Activated naive CD8-positive, alpha-beta T cell treated with anti-CD3 and anti-CD28 coated beads for 36 hours (primary cell): ENCODE measurements around the gene CLSTN1. TPM values are rescaled to one million over a fixed set of nuclear protein-coding genes. Genes with fewer than 3 reads are reported as not detected.

Experiments used
- DNase-seq: peaks from one replicate; pipeline ENCODE4 v3.0.0; 2021
- H3K27ac Mint-ChIP-seq: one replicate; pipeline ENCODE4 v1.8.0; 2022; ENCODE audit warnings: mild to moderate bottlenecking, moderate library complexity, mixed read lengths
- H3K27me3 Mint-ChIP-seq: one replicate; pipeline ENCODE4 v1.8.0; 2022; ENCODE audit warnings: mild to moderate bottlenecking, mixed read lengths
- H3K36me3 Mint-ChIP-seq: one replicate; pipeline ENCODE4 v1.8.0; 2021; ENCODE audit warnings: mild to moderate bottlenecking, mixed read lengths
- H3K4me1 Mint-ChIP-seq: one replicate; pipeline ENCODE4 v1.8.0; 2021; ENCODE audit warnings: mixed read lengths
- H3K4me3 Mint-ChIP-seq: one replicate; pipeline ENCODE4 v1.8.0; 2022; ENCODE audit warnings: mild to moderate bottlenecking, moderate library complexity, mixed read lengths
- H3K9me3 Mint-ChIP-seq: one replicate; pipeline ENCODE4 v1.8.0; 2022; ENCODE audit warnings: mixed read lengths
- total RNA-seq, 2 experiments: library from RNA; stranded (reverse); gene quantifications; one replicate each; pipeline ENCODE4 v1.2.3, GENCODE V29; 2021

Gene CLSTN1
- total RNA-seq: 10 to 100 TPM; 30.4 to 31.0 TPM

DNA sequence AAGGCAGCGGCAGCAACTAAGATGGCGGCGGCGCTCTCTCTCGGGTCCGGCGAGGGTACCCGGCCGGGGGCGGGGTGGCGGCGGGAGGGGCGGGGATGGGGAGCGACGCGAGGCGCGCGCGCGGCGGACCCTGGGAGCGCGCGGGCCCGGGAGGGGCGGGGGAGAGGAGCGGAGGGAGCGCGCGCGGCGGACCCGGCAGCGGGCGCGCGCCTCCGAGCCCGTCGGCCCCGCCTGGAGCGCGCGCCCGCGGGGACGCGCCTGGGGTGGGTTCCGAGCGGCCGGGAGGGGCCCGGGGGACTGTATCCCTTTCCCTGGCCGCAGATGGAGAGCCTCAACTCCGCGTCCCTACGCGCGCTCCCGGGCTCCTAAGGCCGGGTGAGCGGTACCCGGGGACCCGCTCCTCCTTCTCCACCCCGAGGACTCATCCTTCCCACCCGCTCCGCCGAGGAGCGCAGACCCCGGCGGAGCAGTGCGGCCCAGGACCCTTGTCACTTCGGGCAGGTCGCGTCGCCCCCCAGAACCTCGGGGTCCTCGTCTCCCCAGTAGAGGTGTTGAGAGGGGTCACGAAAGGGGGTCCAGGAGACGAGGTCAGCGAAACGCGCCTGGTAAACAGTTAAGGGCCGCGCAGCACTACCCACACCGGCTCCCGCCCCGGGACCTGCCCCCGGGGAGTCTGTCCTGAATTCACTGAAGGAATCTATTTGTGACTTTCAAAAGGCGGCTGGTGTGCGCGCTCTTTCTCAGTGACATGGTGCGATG is at the start of gene CLSTN1:
TSS of gene CLSTN1 (minus strand) at position 23 of the 759 bp plus-strand sequence. CDS start 232 bp downstream, outside the sequence.
- DNase-seq: peak; percentile 87
- Mint-ChIP-seq H3K36me3 (peaks cover 1% of the 10 kb centered on the region), H3K27ac (peak within 1 kb of the TSS; percentile 79), H3K4me1 (peaks cover 32% of the 10 kb centered on the region), H3K27me3 (peaks cover 10% of the 10 kb centered on the region), H3K4me3 (peak within 1 kb of the TSS; percentile 96), H3K9me3 (no peaks in the 10 kb centered on the region)

DNA sequence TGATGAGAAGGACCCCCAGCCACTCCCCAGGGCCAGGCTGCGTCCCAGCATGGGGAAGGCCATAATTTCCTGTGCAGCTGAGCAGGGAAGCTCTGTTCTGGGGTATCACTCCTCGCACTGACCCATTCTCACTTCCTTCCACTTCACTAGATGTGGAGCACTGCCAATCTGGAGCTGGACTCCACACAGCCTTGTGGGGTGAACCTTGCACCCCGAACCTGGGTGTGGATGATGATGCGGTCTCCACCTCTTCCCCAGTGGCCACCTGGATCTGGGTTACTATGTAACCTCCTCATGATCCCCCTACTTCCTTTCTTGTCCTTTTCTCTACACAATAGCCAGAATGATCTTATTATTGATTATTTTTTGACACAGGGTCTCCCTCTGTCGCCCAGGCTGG is 49.6 kb upstream of the CLSTN1 start:
- Mint-ChIP-seq H3K36me3 (no peaks in the 10 kb centered on the region), H3K9me3 (no peaks in the 10 kb centered on the region), H3K27ac (no peak overlapping the region), H3K4me1 (peaks cover 4% of the 10 kb centered on the region), H3K27me3 (no peaks in the 10 kb centered on the region), H3K4me3 (no peak overlapping the region)
- DNase-seq: no peak

DNA sequence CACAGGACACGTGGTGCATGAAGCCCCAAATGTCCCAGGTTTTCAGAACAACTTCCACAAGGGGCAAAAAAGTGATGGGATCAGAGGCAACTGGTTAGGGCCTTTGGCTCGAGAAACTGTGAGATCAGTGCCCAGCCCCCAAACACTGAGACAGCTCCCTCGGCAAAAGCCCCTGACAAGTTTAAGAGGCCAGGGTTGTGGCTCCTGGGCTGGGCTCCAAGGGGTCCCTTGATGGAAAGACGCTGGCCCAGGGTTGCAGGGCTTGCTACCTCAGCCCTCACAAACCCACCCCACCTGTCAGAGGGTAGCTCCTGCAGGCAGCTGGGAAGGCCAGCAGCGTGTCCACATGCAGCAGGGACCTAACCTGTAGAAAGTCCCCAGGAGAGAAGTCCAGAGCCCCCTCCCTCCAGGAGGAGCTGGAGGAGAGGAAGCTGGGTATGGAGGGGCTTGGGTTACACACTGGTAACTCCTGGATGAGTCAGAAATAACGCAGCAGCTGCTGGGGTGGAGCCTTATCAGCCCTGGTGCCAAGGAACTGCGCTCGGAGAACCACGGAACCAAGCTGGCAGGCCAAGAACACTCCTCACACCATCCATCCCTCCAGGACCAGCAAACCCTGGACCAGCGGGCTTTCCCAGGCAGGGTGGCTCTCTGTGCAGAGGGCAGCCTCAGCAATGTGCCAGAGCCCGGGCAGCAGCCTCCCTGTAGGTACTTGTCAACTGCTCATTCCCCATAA is 48.8 kb upstream of the CLSTN1 start:
- H3K27me3 Mint-ChIP-seq: no peaks in the 10 kb centered on the region
- peaks cover 5% of the 10 kb centered on the region for H3K4me1 Mint-ChIP-seq
- H3K36me3 Mint-ChIP-seq: no peaks in the 10 kb centered on the region
- no peak for DNase-seq
- H3K9me3 Mint-ChIP-seq: no peaks in the 10 kb centered on the region
- H3K4me3 Mint-ChIP-seq: no peak overlapping the region
- H3K27ac Mint-ChIP-seq: no peak overlapping the region

DNA sequence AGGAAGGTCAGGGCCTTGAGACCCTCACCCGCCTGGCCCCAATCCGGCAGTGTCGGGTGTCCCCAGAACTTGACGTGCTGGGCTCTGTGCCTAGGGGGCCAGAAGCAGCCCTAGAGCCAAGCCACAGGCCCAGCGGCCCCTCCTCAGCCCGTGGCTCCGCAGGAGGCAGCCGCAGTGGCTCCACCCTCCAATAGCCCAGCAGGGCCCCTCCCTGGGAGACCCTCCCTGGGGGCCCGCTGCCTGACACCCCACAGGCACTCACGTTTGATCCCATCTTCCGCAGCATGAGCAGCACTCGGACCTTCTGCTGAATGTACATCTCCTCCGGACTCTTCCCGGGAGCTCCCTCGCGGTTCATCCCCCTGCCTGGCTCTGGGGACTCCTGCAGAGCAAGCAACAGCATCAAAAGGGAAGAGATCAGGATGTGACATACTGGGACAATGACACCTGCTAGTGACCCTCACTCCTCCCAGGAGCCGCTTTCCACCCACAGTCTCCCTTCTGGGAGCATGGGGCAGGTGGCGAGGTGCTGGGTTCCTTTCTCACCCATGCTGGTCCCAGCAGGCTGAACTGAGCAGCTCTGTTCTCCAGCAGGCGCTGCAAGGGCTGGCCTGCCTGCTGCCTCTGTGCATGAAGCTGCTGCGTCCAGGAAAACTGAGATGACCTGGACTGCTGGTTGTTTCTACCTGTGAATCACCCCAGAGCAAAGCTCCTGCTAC is 48.1 kb upstream of the CLSTN1 start:
- Mint-ChIP-seq H3K9me3 (no peaks in the 10 kb centered on the region), H3K27me3 (no peaks in the 10 kb centered on the region), H3K27ac (no peak overlapping the region), H3K4me1 (peaks cover 5% of the 10 kb centered on the region), H3K4me3 (no peak overlapping the region), H3K36me3 (no peaks in the 10 kb centered on the region)
- no peak for DNase-seq

DNA sequence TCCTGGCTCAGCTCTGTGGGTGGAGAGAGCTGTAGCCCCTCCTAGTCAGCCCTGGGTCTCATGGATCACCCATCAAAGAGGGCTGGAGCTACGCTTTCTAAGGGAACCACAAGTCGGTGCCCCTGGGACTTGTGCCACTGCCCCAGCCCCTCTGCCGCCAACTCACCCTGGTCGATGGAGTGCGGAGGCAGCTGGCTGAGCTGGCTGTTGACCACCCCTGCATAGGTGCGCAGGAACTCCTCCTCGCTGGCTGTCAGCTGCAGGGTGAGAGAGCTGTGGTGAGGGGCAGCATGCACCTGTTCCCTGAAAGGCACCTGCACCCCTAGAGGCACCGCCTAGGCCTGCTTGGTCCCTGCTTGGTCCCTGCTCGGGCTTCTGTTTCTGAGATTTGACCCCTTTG is 47.3 kb upstream of the CLSTN1 start:
- Mint-ChIP-seq H3K9me3 (no peaks in the 10 kb centered on the region), H3K27me3 (no peaks in the 10 kb centered on the region), H3K36me3 (no peaks in the 10 kb centered on the region), H3K4me3 (no peak overlapping the region), H3K4me1 (peaks cover 5% of the 10 kb centered on the region), H3K27ac (no peak overlapping the region)
- no peak for DNase-seq

DNA sequence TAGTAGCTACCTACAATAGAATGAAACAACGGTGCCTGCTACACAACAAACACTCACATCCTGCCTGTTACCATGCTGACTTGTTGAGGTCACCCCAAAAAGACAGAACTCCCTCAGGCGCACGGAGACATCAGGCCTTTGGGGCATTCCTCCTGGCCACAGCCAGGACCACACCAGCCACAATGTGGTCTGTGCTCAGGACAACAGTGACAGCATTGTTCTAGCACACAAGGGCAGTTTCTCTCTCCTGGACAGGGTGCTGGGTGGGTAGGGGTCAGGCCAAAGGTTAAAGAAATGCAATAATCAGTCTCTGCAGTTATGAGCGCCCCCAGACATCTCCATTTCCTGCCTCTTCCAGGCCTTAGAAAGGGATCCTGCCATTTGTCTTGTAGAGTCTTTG is 46.8 kb upstream of the CLSTN1 start:
- H3K9me3 Mint-ChIP-seq: no peaks in the 10 kb centered on the region
- no peaks in the 10 kb centered on the region for H3K36me3 Mint-ChIP-seq
- H3K4me3 Mint-ChIP-seq: no peak overlapping the region
- DNase-seq: no peak
- no peaks in the 10 kb centered on the region for H3K27me3 Mint-ChIP-seq
- peaks cover 5% of the 10 kb centered on the region for H3K4me1 Mint-ChIP-seq
- no peak overlapping the region for H3K27ac Mint-ChIP-seq

DNA sequence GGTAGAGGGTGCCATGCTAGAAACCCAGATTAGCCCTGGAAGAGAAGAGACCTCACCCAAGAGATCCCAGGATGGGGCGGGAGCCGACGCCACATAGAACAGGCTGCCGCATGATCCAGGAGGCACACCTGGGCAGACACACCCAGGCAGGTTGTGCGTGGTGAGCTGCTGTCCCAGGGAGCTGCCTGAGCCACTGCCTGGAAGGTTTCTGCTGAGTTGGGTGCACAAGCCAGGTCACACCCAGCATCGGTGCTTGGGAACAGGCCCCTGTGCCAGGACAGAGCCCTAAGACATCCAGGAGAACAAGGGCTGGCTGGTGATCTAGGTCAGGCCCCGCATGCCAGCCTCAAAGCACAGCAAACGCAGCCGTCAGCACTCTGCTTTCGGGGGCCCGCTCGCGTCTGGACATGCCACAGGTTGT is 46.1 kb upstream of the CLSTN1 start:
- peaks cover 2% of the 10 kb centered on the region for H3K4me1 Mint-ChIP-seq
- no peaks in the 10 kb centered on the region for H3K27me3 Mint-ChIP-seq
- no peaks in the 10 kb centered on the region for H3K36me3 Mint-ChIP-seq
- H3K27ac Mint-ChIP-seq: no peak overlapping the region
- DNase-seq: no peak
- no peaks in the 10 kb centered on the region for H3K9me3 Mint-ChIP-seq
- H3K4me3 Mint-ChIP-seq: no peak overlapping the region

DNA sequence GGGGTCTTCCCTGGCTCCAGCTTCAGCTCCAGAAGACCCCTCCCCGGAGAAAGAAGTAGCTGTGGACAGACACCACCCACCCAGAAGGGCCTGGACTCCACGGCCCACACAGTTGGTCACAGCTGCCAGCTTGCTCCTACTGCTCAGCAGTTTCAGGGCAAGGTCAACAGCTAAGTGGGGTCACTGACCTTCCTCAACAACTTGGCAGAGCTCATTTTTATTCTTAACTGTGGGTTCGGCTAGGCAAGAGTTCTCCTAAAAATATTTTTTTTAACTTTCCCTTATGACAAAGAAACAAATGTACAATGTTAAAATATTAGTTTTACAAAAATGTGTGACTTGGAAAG is 44.5 kb upstream of the CLSTN1 start:
- Mint-ChIP-seq H3K27ac (no peak overlapping the region), H3K36me3 (no peaks in the 10 kb centered on the region), H3K4me3 (no peak overlapping the region), H3K4me1 (peaks cover 1% of the 10 kb centered on the region), H3K9me3 (no peaks in the 10 kb centered on the region), H3K27me3 (no peaks in the 10 kb centered on the region)
- no peak for DNase-seq

DNA sequence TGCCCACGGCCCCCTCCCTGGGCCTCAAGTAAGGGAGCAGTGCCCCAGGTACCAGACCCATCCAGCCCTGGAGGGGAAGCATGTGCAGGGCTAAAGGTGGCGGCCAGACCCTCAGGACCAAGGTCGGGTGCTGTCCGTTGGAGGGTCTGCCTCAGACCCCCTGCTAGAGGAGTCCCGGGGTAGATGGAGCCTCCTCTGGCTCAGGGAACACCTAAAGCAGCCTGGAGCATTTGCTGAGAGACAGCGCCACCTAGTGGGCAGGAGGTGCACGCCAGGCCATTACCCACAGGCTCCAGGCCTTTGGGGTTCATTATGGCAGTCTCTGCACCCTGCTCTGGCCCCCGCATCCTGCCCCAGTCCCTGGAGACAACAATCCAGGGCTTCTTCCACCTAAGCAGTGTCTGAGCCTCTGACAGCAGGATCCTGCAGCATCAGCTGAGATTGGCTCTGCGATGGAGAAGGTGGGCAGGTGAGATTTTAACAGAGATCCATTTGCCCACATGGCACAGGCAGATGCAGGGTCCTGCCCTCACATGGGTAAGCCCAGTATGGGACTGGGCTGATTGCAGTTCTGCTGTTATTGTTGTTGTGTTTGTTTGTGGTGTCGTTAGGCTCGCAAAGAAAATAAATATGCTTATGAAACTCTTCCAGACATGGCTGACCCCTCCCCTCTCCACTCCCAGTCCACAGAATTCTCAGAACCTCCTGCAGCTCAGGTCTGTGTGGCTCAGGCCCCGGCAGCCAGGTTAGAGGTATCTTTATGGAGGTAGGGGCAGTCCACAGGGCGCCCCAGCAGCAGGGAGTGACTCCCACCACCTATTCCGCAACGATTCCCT is 43.9 kb upstream of the CLSTN1 start:
- no peaks in the 10 kb centered on the region for H3K27me3 Mint-ChIP-seq
- no peaks in the 10 kb centered on the region for H3K9me3 Mint-ChIP-seq
- DNase-seq: peak; percentile 82
- H3K27ac Mint-ChIP-seq: no peak overlapping the region
- H3K4me3 Mint-ChIP-seq: no peak overlapping the region
- no peaks in the 10 kb centered on the region for H3K36me3 Mint-ChIP-seq
- H3K4me1 Mint-ChIP-seq: peaks cover 1% of the 10 kb centered on the region

DNA sequence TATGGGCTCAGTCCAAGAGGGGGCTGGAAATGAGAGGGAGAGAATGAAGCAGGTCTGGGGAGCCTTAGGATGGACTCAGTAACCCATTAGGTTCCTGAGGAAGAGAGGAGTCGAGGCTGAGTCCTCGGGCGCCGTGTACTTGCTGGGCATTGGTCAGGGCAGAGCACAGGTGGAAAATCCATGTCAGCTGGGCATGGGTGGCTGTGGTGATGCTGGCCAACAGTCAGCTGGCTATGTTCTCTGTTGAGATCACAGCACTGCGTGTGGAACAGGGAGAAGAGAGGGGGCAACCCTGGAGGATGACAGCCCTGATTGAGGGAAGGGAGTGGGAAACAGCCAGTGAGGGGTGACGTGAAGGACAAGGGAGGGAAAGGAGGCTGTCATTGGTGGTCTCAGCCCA is 43.1 kb upstream of the CLSTN1 start:
- H3K9me3 Mint-ChIP-seq: no peaks in the 10 kb centered on the region
- H3K4me1 Mint-ChIP-seq: peaks cover 1% of the 10 kb centered on the region
- H3K36me3 Mint-ChIP-seq: no peaks in the 10 kb centered on the region
- H3K4me3 Mint-ChIP-seq: no peak overlapping the region
- DNase-seq: no peak
- H3K27me3 Mint-ChIP-seq: no peaks in the 10 kb centered on the region
- no peak overlapping the region for H3K27ac Mint-ChIP-seq

DNA sequence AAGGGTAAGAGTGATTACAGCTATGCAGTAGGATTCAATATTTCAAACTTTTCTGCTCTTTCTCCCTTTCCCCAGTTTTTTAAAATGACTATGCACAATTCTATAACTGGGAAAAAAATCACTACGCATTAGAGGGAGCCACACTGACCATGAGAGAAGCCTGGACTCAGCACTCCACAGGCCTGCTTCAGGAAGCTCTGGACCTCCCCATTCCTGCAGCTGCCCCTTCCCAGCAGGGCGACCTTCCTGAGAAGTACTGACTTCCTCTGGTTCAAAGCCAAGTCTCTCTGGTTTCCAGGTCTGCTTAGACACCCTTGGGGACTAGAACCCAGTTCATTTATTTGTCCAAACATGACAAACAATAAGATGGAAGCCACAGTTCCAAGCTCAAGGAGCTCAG is 42.0 kb upstream of the CLSTN1 start:
- no peaks in the 10 kb centered on the region for H3K36me3 Mint-ChIP-seq
- H3K9me3 Mint-ChIP-seq: no peaks in the 10 kb centered on the region
- peaks cover 1% of the 10 kb centered on the region for H3K4me1 Mint-ChIP-seq
- no peak overlapping the region for H3K27ac Mint-ChIP-seq
- no peak overlapping the region for H3K4me3 Mint-ChIP-seq
- no peaks in the 10 kb centered on the region for H3K27me3 Mint-ChIP-seq
- no peak for DNase-seq

DNA sequence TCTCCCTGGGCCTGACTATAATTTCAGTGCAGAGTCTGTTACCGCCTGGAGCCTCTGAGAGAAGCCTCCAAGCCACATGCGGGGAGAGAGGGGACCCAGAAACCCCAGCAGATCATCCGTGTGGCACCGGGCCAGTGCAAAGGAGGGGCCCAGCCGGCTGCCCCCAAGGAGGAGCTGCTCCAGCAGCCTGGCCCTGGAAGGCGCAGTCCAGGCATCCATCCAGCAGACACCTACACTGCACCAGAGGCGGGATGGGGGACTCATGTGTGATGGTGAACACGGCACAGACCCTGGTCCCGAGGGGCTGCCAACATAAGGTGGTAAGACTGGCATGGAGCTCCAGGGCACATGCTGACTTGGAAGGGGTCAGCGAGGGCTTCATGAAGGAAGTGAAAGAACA is 39.6 kb upstream of the CLSTN1 start:
- H3K27me3 Mint-ChIP-seq: no peaks in the 10 kb centered on the region
- H3K4me3 Mint-ChIP-seq: no peak overlapping the region
- DNase-seq: no peak
- peaks cover 7% of the 10 kb centered on the region for H3K4me1 Mint-ChIP-seq
- H3K27ac Mint-ChIP-seq: no peak overlapping the region
- H3K9me3 Mint-ChIP-seq: no peaks in the 10 kb centered on the region
- H3K36me3 Mint-ChIP-seq: no peaks in the 10 kb centered on the region

DNA sequence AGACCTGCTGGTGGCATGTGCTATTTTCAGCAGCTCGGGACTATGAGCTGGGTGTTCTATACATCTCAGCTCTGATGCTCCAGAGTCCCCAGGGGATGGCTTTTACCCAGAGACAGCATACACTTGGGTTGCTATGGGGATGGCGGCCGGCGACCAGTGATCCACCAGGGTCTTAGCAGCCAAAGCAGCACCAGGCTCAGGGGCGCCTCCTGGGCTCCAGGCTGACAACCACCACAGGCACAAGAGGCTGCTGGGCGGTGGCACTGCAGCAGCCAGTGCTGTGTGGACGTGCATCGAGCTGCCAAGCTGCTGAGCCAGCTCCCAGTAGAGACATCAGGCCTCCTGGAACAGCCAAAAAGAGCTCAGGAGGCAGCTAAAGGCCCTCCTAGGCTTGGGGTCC is 37.6 kb upstream of the CLSTN1 start:
- Mint-ChIP-seq H3K9me3 (no peaks in the 10 kb centered on the region), H3K27me3 (no peaks in the 10 kb centered on the region), H3K27ac (no peak overlapping the region), H3K36me3 (no peaks in the 10 kb centered on the region), H3K4me3 (no peak overlapping the region), H3K4me1 (peaks cover 7% of the 10 kb centered on the region)
- no peak for DNase-seq

DNA sequence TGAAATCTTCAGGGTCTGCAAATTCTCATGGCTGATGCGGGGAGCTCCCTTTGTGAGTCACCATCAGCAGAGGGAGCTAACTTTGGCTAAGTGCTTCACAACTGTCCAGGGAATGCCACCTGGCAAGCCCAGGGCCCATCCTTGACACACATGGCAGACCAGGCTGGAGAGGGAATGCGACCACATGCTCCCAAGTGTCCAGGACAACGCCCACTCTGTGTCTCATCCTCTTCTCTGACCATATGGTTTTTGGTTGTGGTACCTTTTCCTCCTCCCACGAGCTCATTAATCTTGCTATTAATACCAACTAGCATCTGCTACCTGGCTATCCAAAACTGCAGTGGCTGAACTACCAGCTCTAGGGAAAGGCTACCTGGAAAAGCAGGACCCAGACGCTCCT is 37.1 kb upstream of the CLSTN1 start:
- H3K4me1 Mint-ChIP-seq: peaks cover 7% of the 10 kb centered on the region
- H3K4me3 Mint-ChIP-seq: no peak overlapping the region
- H3K36me3 Mint-ChIP-seq: no peaks in the 10 kb centered on the region
- no peak overlapping the region for H3K27ac Mint-ChIP-seq
- no peak for DNase-seq
- no peaks in the 10 kb centered on the region for H3K9me3 Mint-ChIP-seq
- H3K27me3 Mint-ChIP-seq: no peaks in the 10 kb centered on the region
